ENCODE data around the gene PTPN20.

GRCh38 chr10:47024046-47024322 is 112.8 kb downstream of the PTPN20 start:
- TF ChIP-seq RARB (CRISPR knock-in tag; IDR thresholded peaks at IDR 0.05) (no peak), ZFP30 (CRISPR knock-in tag; IDR thresholded peaks at IDR 0.05) (no peak), ARNTL (CRISPR knock-in tag; IDR thresholded peaks at IDR 0.05; ENCODE audit: borderline replicate concordance, low read depth) (no peak), TCF4 (CRISPR knock-in tag; IDR thresholded peaks at IDR 0.05; ENCODE audit: borderline replicate concordance) (no peak), GLIS3 (CRISPR knock-in tag; IDR thresholded peaks at IDR 0.05) (no peak)

All from SK-N-SH treated with all-trans-retinoic acid at 6 μM for 48 hours (cell line).